Measurements from ENCODE around the gene ZNF277. TPM values are rescaled to one million over a fixed set of nuclear protein-coding genes. Genes with fewer than 3 reads are reported as not detected.

ZNF277 gene
- total RNA-seq, 1 donor from 2014 or later: 23.7 TPM

DNA sequence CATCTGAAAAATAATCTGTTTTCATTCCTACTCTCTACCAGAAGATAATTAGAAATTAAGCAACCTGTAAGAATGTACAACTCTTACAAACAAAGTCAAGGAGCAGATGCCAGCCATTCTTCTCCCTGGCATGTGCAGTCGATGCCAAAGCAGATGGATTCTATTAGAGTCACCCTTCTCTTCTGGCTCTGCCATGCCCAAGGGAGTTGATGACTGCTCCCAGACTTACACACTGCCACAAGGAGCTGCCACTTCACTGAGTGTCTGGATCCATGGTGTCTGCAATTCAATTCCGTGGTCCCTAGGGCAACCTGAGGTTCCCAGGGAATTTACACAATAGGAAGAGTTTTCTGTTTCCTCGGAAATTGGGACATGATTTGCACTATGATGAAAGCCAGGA is 154.7 kb downstream of the ZNF277 start:
- no peaks in the 10 kb centered on the region for H3K36me3 Mint-ChIP-seq
- no peak for DNase-seq (ENCODE audit: low spot score in 2 of 2, unreplicated experiment in 2 of 2)
- TF ChIP-seq, protein P1, sequence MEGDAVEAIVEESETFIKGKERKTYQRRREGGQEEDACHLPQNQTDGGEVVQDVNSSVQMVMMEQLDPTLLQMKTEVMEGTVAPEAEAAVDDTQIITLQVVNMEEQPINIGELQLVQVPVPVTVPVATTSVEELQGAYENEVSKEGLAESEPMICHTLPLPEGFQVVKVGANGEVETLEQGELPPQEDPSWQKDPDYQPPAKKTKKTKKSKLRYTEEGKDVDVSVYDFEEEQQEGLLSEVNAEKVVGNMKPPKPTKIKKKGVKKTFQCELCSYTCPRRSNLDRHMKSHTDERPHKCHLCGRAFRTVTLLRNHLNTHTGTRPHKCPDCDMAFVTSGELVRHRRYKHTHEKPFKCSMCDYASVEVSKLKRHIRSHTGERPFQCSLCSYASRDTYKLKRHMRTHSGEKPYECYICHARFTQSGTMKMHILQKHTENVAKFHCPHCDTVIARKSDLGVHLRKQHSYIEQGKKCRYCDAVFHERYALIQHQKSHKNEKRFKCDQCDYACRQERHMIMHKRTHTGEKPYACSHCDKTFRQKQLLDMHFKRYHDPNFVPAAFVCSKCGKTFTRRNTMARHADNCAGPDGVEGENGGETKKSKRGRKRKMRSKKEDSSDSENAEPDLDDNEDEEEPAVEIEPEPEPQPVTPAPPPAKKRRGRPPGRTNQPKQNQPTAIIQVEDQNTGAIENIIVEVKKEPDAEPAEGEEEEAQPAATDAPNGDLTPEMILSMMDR (IDR thresholded peaks at IDR 0.05; ENCODE audit: unreplicated experiment): no peak

DNA sequence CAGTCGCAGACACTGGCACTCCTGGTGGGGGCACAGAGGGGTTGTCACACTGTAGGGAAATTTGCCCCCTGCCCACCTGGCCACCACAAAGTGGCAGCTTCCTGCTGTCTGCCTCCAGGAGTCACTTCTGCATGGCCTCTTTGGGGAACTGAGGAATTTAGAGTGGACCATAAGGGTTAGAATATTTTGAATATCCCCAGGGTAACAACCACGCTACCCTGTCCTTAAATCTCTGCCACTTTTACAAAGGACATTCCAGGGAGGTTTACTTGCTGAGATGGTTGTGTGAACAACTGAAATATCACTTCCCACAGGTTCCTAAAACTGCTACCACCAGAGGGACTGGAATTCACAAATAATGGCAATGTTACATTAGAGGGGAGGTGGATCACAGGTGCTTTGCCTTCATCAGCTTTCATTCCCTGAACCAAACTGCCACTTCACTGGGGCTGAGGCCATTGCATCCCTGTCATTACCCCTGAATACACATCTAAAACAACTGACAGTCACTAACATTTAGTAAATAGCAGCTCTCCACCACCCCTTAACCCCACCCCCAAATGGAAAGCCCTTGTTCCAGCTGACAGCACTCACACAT is 155.7 kb downstream of the ZNF277 start:
- no peak overlapping the region for H3K4me3 Mint-ChIP-seq
- TF ChIP-seq, protein P1 (IDR thresholded peaks at IDR 0.05; ENCODE audit: unreplicated experiment): no peak
- H3K27me3 Mint-ChIP-seq (ENCODE audit: low read depth): no peaks in the 10 kb centered on the region
- H3K4me1 Mint-ChIP-seq: peaks cover 18% of the 10 kb centered on the region
- no peaks in the 10 kb centered on the region for H3K36me3 Mint-ChIP-seq
- no peak for DNase-seq (ENCODE audit: low spot score in 2 of 2, unreplicated experiment in 2 of 2)
- H3K27ac Mint-ChIP-seq: peak overlapping the region; percentile 54
- peaks cover 14% of the 10 kb centered on the region for H3K9me3 Mint-ChIP-seq

More for the DNA sequence above, 154.7 kb downstream of the ZNF277 start:
- Mint-ChIP-seq H3K4me3 (no peak overlapping the region), H3K27ac (no peak overlapping the region), H3K4me1 (peaks cover 18% of the 10 kb centered on the region), H3K9me3 (peaks cover 14% of the 10 kb centered on the region), H3K27me3 (ENCODE audit: low read depth) (no peaks in the 10 kb centered on the region)

DNA sequence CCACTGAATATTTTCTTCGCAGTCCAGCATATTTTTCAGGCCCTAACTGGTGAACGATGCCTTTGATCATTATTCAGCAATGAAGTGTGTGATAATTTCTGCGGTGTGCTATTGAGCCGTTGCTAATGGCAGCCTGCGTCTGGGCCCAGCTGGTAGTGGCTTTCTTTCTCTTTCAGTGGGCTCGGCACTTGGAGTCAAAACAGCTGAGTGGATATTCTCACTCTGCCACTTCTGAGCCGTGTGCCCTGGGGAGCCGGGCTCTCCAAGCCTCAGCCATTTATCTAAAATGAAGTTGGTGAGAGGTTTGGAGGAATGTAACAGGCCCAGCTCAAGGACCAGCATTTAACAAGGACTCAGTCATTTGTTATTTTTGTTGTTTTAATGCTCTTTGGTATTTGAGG is 156.2 kb downstream of the ZNF277 start:
- peak overlapping the region; percentile 88 for H3K27ac Mint-ChIP-seq
- no peak overlapping the region for H3K4me3 Mint-ChIP-seq
- peaks cover 14% of the 10 kb centered on the region for H3K9me3 Mint-ChIP-seq
- no peaks in the 10 kb centered on the region for H3K27me3 Mint-ChIP-seq (ENCODE audit: low read depth)
- H3K4me1 Mint-ChIP-seq: peaks cover 18% of the 10 kb centered on the region
- TF ChIP-seq, protein P1 (IDR thresholded peaks at IDR 0.05; ENCODE audit: unreplicated experiment): no peak
- H3K36me3 Mint-ChIP-seq: no peaks in the 10 kb centered on the region
- DNase-seq (ENCODE audit: low spot score in 2 of 2, unreplicated experiment in 2 of 2): no peak

DNA sequence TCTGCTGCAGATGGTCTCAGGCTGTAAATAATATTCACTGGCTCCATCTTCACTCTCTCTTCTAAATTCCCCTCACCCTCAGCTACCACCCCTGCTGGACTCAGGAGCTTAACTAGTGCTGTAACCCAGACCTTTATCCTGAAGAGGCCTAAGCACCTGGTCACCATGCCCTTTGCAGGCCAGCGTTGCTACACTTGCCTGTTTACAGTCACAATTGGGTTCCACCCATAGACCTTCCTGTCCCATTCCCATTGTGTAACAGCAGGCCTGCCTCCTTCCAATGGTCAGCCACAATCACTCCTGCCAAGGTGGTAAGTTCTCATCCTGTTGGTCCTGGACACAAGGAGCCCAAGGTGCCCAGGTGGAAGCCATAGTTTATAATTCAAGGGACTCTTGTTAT is 157.9 kb downstream of the ZNF277 start:
- Mint-ChIP-seq H3K27me3 (ENCODE audit: low read depth) (no peaks in the 10 kb centered on the region), H3K4me1 (peaks cover 18% of the 10 kb centered on the region), H3K4me3 (no peak overlapping the region), H3K36me3 (no peaks in the 10 kb centered on the region), H3K9me3 (peaks cover 10% of the 10 kb centered on the region), H3K27ac (no peak overlapping the region)
- TF ChIP-seq, protein P1 (IDR thresholded peaks at IDR 0.05; ENCODE audit: unreplicated experiment): no peak
- DNase-seq (ENCODE audit: low spot score in 2 of 2, unreplicated experiment in 2 of 2): no peak

DNA sequence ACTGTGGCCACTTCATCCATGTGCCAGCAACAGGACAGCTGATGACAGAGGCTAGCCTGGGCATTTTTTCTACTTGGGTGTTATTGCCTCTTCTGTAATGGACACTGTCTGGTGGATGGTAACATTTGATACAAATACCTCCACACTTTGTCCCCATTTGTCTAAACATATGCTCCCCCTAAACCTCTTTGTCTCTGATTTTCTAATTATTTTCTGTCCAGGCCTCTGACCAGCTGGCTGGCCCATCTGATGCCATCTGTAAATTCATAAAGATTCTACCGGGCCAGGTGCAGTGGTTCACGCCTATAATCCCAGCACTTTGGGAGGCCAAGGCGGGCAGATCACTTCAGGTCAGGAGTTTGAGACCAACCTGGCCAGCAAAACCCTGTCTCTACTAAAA is 159.1 kb downstream of the ZNF277 start:
- H3K4me3 Mint-ChIP-seq: no peak overlapping the region
- H3K36me3 Mint-ChIP-seq: no peaks in the 10 kb centered on the region
- no peaks in the 10 kb centered on the region for H3K9me3 Mint-ChIP-seq
- no peak for DNase-seq (ENCODE audit: low spot score in 2 of 2, unreplicated experiment in 2 of 2)
- TF ChIP-seq, protein P1 (IDR thresholded peaks at IDR 0.05; ENCODE audit: unreplicated experiment): no peak
- no peaks in the 10 kb centered on the region for H3K27me3 Mint-ChIP-seq (ENCODE audit: low read depth)
- H3K27ac Mint-ChIP-seq: no peak overlapping the region
- peaks cover 18% of the 10 kb centered on the region for H3K4me1 Mint-ChIP-seq

DNA sequence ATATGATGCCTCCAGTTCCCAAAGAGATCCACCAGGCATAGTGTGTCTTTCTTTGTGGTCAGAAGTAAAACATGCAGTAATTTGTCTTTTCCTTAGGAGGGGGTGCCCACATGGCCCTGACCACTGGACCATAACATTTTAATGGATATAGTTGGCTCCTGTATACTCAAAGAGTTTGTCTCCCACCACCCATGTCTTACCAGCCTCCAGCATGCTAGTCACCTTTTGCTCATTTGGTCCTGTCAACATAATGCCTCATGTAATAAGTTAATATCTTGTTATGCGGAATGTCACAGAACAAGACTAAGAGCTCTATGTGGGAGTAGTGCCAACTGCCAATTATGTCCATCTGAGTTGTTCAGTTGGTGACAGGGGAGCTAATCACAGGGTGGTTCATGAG is 160.4 kb downstream of the ZNF277 start:
- Mint-ChIP-seq H3K36me3 (no peaks in the 10 kb centered on the region), H3K4me1 (peaks cover 20% of the 10 kb centered on the region), H3K4me3 (no peak overlapping the region), H3K9me3 (no peaks in the 10 kb centered on the region), H3K27me3 (ENCODE audit: low read depth) (no peaks in the 10 kb centered on the region), H3K27ac (no peak overlapping the region)
- TF ChIP-seq, protein P1 (IDR thresholded peaks at IDR 0.05; ENCODE audit: unreplicated experiment): no peak
- no peak for DNase-seq (ENCODE audit: low spot score in 2 of 2, unreplicated experiment in 2 of 2)
